Neuron (in vitro differentiated cells): ENCODE data around the gene MIEF1.

ENCODE experiments used
- H2AFZ ChIP-seq: one replicate; pipeline ENCODE4 v1.6.1; 2013; ENCODE audit warnings: low read depth, mild to moderate bottlenecking, inconsistent platforms, low read length, moderate library complexity
- H3K27me3 ChIP-seq: one replicate; pipeline ENCODE4 v1.6.1; 2013; ENCODE audit warnings: low read length; ENCODE audit not compliant: insufficient read depth
- H3K36me3 ChIP-seq: one replicate; pipeline ENCODE4 v1.6.1; 2013; ENCODE audit warnings: low read length; ENCODE audit not compliant: insufficient read depth
- H3K4me1 ChIP-seq: one replicate; pipeline ENCODE4 v1.6.1; 2013; ENCODE audit warnings: low read length; ENCODE audit not compliant: insufficient read depth
- H3K4me3 ChIP-seq: 2 replicates; pipeline ENCODE4 v1.5.1; 2013; ENCODE audit warnings: mild to moderate bottlenecking, low read length, moderate library complexity
- H3K9me3 ChIP-seq: one replicate; pipeline ENCODE4 v1.6.1; 2013; ENCODE audit warnings: low read length

MIEF1 gene

GRCh38 chr22:39489094-39490068, 12.7 kb upstream of the MIEF1 start:
- H3K27me3 ChIP-seq, result no peaks in the 10 kb centered on the region
- no peaks in the 10 kb centered on the region for H3K9me3 ChIP-seq
- H3K36me3 ChIP-seq, result peaks cover 5% of the 10 kb centered on the region
- no peaks in the 10 kb centered on the region for H3K4me1 ChIP-seq
- H2AFZ ChIP-seq, result no peak overlapping the region
- H3K4me3 ChIP-seq, result no peak overlapping the region

- Histone ChIP-seq H3K4me1 (no peaks in the 10 kb centered on the region), H3K36me3 (peaks cover 5% of the 10 kb centered on the region), H2AFZ (no peak overlapping the region), H3K27me3 (no peaks in the 10 kb centered on the region), H3K9me3 (no peaks in the 10 kb centered on the region), H3K4me3 (no peak overlapping the region)
Measured at GRCh38 chr22:39490135-39490798, 11.8 kb upstream of the MIEF1 start.

DNA sequence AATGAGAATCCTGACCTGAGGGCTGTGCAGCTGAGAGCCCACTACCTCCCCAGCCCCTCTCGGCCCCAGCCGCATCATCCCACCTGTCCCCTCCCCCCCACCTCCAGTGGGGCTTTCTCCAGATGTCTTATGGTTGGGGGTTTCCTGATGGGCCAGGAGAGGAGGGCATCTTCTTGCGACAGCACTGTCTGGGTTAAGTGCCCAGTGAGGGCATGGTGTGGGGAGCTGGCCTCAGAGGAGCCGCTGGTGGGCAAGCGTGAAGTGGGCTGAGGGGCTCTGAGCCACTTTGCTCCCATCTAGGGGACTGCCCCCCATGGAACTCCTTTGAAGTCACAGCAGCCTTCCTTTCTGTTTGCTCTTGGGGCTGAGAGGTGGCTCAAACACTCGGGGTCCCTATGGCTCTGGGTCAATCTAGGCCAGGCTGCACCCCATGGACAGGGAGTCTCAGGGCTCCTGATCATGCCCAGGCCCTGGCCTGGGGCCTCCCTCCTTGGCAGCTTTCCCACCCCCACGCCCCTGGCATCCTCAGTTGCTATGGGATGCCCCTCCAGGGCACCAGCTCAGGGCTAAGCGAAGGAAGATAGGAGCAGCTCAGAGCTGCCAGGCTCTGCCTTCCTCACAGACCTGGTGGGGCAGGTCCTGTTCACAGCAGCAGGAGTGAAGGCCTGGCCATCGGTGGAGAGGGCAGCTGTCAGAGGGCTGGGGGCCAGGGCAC, 11.0 kb upstream of the MIEF1 start:
- H3K36me3 ChIP-seq, result peaks cover 5% of the 10 kb centered on the region
- H2AFZ ChIP-seq, result no peak overlapping the region
- H3K4me3 ChIP-seq, result no peak overlapping the region
- H3K4me1 ChIP-seq, result peaks cover under 1% of the 10 kb centered on the region
- no peaks in the 10 kb centered on the region for H3K27me3 ChIP-seq
- H3K9me3 ChIP-seq, result no peaks in the 10 kb centered on the region

DNA sequence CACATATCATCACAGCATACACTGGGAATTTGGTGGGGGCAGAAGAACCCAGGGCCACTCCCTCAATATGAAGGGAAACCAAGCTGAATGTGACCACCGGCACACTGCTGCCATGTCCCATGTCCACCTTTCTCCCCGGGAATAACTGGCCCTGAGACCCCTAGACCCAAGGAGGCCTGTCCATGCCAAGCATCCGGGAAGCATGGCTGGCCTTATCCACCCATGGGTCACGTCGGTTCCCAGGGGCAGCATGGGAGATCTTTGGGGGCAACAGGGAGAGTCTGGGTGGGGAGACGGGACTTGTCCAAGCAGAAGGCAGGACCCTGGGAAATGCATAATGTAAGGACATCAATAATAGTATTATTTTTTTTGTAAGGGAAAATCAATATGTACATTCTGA, 10.4 kb upstream of the MIEF1 start:
- peaks cover 5% of the 10 kb centered on the region for H3K4me1 ChIP-seq
- H3K36me3 ChIP-seq, result peaks cover 5% of the 10 kb centered on the region
- no peaks in the 10 kb centered on the region for H3K27me3 ChIP-seq
- H3K4me3 ChIP-seq, result no peak overlapping the region
- no peaks in the 10 kb centered on the region for H3K9me3 ChIP-seq
- no peak overlapping the region for H2AFZ ChIP-seq

DNA sequence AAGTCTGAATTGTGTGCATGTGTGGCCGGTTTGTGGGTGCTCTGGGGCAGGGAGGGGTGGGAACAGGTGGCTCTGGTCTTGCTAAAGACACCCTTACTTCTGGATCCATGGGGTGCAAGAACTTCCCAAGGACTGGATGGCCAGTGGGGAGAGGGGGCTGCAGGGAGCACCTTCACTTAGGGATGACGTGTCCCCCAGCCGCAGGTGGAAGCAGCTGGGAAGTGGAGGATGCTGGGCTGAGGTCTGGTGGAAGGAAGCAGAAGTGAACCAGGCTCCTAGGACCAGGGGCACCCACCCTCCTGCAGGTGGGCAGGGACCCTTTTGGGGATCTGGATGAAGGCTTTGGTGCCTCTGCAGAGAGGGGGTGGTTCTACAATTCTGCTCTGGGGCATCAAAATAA, 9.9 kb upstream of the MIEF1 start:
- Histone ChIP-seq H3K27me3 (no peaks in the 10 kb centered on the region), H3K36me3 (peaks cover 5% of the 10 kb centered on the region), H2AFZ (no peak overlapping the region), H3K4me3 (no peak overlapping the region), H3K9me3 (no peaks in the 10 kb centered on the region), H3K4me1 (peaks cover 5% of the 10 kb centered on the region)

DNA sequence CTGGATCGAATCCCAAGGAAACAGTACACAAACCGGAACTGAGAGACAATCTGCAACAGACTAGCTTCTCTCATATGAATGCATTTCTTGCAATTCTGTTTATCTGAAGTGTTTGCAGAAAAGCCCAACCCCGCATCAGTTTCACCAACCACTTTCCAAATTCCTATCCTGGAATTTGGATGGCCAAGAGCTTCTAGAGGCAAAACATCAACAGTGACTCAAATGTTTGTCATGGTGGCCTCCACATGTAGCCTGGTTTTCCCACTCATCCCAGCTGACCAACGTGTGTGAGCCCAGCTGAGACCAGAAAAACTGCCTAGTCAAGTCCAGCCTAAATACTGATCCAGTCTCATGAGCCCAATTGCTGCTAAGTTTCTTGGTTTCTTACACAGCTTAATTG, 8.3 kb upstream of the MIEF1 start:
- no peaks in the 10 kb centered on the region for H3K9me3 ChIP-seq
- no peak overlapping the region for H3K4me3 ChIP-seq
- no peak overlapping the region for H2AFZ ChIP-seq
- no peaks in the 10 kb centered on the region for H3K36me3 ChIP-seq
- H3K4me1 ChIP-seq, result peaks cover 12% of the 10 kb centered on the region
- no peaks in the 10 kb centered on the region for H3K27me3 ChIP-seq

DNA sequence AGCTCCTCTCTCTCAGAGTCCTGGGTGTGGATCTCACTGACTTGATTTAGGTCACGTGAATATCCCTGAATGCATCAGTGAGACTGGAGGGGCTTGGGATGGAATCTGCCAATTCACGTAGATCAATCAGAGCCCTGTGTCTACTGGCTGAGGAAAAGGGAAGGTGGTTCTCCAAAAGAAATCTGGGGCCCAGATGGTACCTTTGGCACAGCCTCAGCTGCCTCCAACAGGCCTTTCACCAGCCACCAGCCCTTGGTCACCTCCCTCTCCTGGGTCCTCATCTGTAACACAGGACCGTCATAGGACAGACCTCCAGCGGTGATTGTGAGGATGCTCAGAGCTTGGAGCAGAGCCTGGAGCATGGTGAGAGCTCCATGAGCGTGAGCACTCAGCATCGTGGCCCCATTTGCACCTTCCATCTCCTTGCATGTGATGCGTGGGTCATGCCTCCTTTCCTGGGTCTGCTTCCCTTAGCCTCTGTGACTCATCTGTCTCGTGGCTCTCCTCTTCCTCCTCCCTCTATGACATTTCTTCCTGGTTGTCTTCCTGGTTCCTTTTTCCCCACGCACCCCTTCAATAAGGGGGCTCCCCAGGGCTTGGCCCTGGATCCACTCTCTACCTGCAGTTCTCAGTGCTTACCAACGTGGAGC, 7.5 kb upstream of the MIEF1 start:
- Histone ChIP-seq H3K36me3 (no peaks in the 10 kb centered on the region), H3K4me3 (no peak overlapping the region), H3K9me3 (no peaks in the 10 kb centered on the region), H3K27me3 (no peaks in the 10 kb centered on the region), H2AFZ (no peak overlapping the region), H3K4me1 (peaks cover 13% of the 10 kb centered on the region)

GRCh38 chr22:39496131-39496838, 5.8 kb upstream of the MIEF1 start:
- no peak overlapping the region for H3K4me3 ChIP-seq
- peak overlapping the region; percentile 46 for H2AFZ ChIP-seq
- no peaks in the 10 kb centered on the region for H3K9me3 ChIP-seq
- peaks cover 13% of the 10 kb centered on the region for H3K4me1 ChIP-seq
- no peaks in the 10 kb centered on the region for H3K36me3 ChIP-seq
- H3K27me3 ChIP-seq, result no peaks in the 10 kb centered on the region

- no peak overlapping the region for H2AFZ ChIP-seq
- H3K9me3 ChIP-seq, result no peaks in the 10 kb centered on the region
- H3K27me3 ChIP-seq, result no peaks in the 10 kb centered on the region
- peaks cover 17% of the 10 kb centered on the region for H3K4me1 ChIP-seq
- H3K36me3 ChIP-seq, result no peaks in the 10 kb centered on the region
- no peak overlapping the region for H3K4me3 ChIP-seq
Measured at GRCh38 chr22:39497429-39497828, 4.7 kb upstream of the MIEF1 start.

GRCh38 chr22:39498368-39498767, 3.7 kb upstream of the MIEF1 start:
- no peak overlapping the region for H3K4me3 ChIP-seq
- no peak overlapping the region for H2AFZ ChIP-seq
- H3K27me3 ChIP-seq, result no peaks in the 10 kb centered on the region
- no peaks in the 10 kb centered on the region for H3K36me3 ChIP-seq
- H3K4me1 ChIP-seq, result peaks cover 23% of the 10 kb centered on the region
- no peaks in the 10 kb centered on the region for H3K9me3 ChIP-seq

DNA sequence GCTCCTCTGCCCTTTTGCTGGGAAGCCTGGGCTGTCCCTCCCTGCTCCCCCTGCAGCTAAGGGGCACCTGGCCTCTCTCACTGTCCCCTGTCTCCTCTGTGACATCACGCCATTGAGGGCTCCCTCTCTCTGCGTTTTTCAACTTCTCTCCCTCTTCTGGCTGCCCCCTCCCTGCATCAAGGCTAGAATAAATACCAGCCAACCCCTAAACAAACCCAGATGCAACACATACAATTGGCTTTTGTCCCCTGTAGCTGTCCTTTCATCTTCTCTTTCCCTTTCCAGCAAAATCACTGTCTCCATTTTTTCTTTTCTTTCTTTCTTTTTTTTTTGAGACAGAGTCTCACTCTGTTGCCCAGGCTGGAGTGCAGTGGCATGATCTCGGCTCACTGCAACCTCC, 3.3 kb upstream of the MIEF1 start:
- Histone ChIP-seq H3K27me3 (no peaks in the 10 kb centered on the region), H2AFZ (no peak overlapping the region), H3K36me3 (peaks cover under 1% of the 10 kb centered on the region), H3K4me3 (no peak overlapping the region), H3K9me3 (no peaks in the 10 kb centered on the region), H3K4me1 (peaks cover 28% of the 10 kb centered on the region)

DNA sequence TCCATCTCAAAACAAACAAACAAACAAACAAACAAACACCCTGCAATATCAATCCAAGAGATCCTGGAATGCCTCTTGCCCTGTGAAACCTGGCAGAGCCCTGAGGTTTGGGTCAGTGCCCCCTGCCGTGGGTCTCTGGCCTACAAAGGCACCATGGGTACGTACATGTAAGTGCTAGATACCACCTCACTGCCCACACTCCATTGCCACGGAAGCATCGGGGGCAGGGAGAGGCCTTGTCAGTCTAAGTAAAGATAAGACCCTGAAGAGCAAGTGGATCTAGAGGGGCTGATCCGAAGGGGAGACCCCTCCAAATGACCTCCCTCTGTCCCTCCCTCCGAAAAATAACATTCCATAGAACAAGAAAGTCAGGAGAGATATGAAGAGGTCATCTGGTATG, 2.0 kb upstream of the MIEF1 start:
- no peak overlapping the region for H2AFZ ChIP-seq
- peaks cover 12% of the 10 kb centered on the region for H3K36me3 ChIP-seq
- peaks cover 29% of the 10 kb centered on the region for H3K4me1 ChIP-seq

More for the DNA sequence above, 2.0 kb upstream of the MIEF1 start:
- no peak overlapping the region for H3K4me3 ChIP-seq
- no peaks in the 10 kb centered on the region for H3K9me3 ChIP-seq
- no peaks in the 10 kb centered on the region for H3K27me3 ChIP-seq
